Fibroblast of the aortic adventitia (primary cell): Measurements from ENCODE around the gene CDH15. TPM values are rescaled to one million over a fixed set of nuclear protein-coding genes. Genes with fewer than 3 reads are reported as not detected.

Experiments
- DNase-seq: peaks from one replicate; pipeline ENCODE4 v3.0.0-alpha.2; 2010; ENCODE audit warnings: low read depth
- H3K4me3 ChIP-seq: 2 replicates; pipeline ENCODE4 v1.5.1; 2011; ENCODE audit warnings: low read depth, mild to moderate bottlenecking, control low read depth, low read length, moderate library complexity
- total RNA-seq: library from RNA; depleted of rRNA; stranded (reverse); fragments of >200 nt; gene quantifications from 2 replicates; pipeline ENCODE4 v1.2.3, GENCODE V29; 2012; ENCODE audit warnings: low replicate concordance
- TF ChIP-seq, protein P1 (sequence below): IDR thresholded peaks from 2 replicates; pipeline ENCODE4 v1.5.1; 2011; ENCODE audit warnings: mild to moderate bottlenecking, low read length, control low read depth, inconsistent platforms; ENCODE audit not compliant: insufficient read depth

Gene CDH15, protein sequence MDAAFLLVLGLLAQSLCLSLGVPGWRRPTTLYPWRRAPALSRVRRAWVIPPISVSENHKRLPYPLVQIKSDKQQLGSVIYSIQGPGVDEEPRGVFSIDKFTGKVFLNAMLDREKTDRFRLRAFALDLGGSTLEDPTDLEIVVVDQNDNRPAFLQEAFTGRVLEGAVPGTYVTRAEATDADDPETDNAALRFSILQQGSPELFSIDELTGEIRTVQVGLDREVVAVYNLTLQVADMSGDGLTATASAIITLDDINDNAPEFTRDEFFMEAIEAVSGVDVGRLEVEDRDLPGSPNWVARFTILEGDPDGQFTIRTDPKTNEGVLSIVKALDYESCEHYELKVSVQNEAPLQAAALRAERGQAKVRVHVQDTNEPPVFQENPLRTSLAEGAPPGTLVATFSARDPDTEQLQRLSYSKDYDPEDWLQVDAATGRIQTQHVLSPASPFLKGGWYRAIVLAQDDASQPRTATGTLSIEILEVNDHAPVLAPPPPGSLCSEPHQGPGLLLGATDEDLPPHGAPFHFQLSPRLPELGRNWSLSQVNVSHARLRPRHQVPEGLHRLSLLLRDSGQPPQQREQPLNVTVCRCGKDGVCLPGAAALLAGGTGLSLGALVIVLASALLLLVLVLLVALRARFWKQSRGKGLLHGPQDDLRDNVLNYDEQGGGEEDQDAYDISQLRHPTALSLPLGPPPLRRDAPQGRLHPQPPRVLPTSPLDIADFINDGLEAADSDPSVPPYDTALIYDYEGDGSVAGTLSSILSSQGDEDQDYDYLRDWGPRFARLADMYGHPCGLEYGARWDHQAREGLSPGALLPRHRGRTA
- total RNA-seq = 0.09 TPM in 1 of 2 replicates, not detected in the other

DNA sequence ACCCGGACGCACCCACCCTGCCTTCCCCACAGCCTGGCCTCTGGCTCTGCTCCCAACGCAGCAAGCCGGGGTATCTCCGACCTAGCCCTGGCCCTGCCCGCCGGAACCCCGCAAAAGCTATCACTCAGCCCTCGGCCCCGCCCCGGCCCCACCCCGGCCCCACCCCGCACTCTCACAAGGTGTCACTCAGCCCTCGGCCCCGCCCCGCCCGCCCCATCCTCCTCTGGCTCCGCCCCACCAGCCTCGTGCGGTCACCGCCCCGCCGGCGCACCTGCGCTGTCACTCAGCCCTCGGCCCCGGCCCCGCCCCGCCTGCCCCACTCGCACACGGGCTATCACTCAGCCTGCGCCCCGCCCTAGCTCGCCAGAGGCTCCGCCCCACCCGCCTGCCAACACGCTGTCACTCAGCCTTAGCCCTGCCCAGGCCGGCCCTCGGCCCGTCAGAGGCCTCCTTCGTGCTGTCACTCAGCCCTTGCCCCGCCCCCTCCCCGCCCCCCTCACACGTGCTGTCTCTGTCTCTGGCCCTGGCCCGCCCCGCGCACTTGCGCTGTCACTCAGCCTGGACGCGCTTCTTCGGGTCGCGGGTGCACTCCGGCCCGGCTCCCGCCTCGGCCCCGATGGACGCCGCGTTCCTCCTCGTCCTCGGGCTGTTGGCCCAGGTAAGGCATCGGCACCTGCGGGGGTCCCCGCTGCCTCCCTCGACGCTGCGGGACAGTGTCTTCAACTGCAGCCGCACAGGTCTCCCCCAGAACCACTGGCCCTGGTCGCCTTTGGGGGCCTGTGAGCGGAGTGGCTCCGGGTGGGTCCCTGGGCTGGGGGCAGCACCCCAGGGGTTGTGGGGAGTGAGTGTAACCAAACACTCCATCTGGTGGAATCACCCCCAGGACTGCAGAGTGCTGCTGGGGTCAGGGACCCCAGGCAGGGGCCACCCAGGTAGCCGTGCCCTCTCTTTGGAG is at the start of gene CDH15:
Gene CDH15, plus strand, starts transcription at position 533 of the 955 bp plus-strand sequence. Its CDS starts 84 bp downstream, at position 617.
- H3K4me3 ChIP-seq = peak within 1 kb of the TSS; percentile 33
- TF ChIP-seq, protein P1, sequence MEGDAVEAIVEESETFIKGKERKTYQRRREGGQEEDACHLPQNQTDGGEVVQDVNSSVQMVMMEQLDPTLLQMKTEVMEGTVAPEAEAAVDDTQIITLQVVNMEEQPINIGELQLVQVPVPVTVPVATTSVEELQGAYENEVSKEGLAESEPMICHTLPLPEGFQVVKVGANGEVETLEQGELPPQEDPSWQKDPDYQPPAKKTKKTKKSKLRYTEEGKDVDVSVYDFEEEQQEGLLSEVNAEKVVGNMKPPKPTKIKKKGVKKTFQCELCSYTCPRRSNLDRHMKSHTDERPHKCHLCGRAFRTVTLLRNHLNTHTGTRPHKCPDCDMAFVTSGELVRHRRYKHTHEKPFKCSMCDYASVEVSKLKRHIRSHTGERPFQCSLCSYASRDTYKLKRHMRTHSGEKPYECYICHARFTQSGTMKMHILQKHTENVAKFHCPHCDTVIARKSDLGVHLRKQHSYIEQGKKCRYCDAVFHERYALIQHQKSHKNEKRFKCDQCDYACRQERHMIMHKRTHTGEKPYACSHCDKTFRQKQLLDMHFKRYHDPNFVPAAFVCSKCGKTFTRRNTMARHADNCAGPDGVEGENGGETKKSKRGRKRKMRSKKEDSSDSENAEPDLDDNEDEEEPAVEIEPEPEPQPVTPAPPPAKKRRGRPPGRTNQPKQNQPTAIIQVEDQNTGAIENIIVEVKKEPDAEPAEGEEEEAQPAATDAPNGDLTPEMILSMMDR = no peak
- peak; percentile 69 for DNase-seq

DNA sequence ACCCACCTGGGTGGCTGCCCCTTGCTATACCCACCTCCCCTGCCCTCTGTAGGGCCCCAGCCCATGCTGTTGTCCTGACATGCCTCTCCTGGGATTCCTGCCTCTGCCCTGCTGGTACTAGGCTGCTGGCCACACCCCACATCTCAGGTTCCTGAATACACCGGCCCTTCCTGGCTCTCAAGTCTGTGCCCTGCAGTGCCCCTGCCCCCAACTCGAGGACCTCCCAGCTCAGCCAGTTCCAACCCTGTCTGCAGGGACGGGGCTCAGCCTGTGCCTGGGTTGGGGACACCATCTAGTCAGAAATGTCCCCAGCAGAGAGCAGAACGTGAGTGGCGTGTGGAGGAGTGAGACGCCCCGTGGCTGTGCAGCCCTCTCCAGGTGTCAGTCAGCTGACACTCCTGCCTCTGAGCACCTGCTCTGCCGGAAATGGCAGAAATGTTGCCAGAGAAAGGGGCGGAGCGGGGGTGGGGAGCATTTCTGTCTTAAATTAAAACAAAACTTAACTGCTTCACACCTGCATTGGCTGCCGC is 49.2 kb upstream of the CDH15 start:
- H3K4me3 ChIP-seq = no peak overlapping the region
- TF ChIP-seq, protein P1 = no peak
- DNase-seq = no peak

DNA sequence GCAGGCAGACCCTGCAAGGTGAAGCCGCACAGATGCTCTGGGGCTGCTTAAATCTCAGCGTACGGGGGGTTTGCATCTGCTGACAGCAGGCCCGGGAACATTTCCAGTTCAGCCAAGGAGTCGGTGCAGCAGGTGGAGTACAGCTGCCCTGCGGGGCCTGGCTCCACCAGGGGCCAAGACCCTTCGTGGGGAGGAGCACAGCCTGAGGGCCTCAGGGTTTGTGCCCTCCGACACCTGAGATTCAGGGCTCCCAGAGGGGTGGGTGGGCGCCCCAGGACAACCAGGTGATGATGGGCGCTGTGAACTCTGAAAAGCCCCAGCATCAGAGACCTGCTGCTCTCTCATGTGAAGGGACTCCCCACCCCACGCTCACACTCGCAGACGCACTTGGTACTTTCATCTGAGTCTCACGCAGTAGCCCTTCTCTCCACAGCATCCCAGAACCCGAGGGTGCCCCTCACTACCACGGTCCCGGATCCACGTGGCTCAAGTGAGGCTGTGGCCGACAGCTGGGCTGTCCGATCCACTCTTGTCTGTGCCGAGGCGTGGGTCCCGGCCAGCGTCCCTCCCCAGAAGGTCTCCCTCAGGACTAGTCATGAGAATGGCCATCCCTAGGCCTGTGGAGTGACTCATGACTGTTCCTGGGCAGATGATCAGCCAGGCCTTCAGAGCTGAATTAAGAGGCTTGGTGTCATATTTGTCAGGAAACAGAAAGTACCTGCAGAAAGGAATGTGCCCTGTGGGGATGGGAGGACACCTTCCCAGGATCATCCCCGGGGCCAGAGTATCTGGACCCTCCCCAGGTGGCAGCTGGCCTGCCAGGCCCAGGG is 48.3 kb upstream of the CDH15 start:
- H3K4me3 ChIP-seq = no peak overlapping the region
- TF ChIP-seq, protein P1 = no peak
- no peak for DNase-seq

DNA sequence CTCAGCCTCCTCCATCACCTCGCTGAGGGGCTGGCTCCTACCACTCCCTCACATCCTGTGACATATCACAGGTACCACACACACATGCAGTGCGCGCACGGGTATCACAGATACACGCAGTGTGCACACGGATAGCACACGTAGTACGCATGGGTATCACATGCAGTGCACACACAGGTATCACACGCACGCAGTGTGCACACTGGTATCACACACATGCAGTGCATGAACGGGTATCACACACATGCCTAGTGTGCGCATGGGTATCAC is 47.8 kb upstream of the CDH15 start:
- no peak for DNase-seq
- no peak overlapping the region for H3K4me3 ChIP-seq
- TF ChIP-seq, protein P1 = no peak

DNA sequence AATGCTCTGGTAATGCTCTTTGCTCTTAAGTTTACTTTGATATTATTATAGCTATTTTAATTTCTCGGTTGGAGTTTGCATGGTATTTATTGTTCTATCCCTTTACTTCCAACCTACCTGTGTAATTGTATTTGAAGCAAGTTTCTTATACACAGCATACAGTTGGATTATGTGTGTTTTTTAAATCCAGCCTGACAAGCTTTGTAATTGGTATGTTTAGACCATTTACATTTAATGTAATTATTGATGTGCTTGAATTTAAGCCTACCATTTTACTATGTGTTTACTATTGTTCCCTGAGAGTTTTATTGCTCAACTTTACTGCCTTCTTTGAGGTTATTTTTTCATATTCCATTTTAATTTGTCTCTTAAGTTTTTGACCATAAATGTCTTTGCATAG is 42.2 kb upstream of the CDH15 start:
- TF ChIP-seq, protein P1 = no peak

More for the DNA sequence above, 42.2 kb upstream of the CDH15 start:
- H3K4me3 ChIP-seq = no peak overlapping the region
- no peak for DNase-seq
